WTC11 (cell line): ENCODE results near the gene TLR10. TPM values are rescaled to one million over a fixed set of nuclear protein-coding genes. Genes with fewer than 3 reads are reported as not detected.

Experiments
- ATAC-seq: fragments of 200-7000 bp; cut with Tn5 transposase; 2 replicates; pipeline ENCODE4 v1.10.0; 2021; ENCODE audit warnings: mild to moderate bottlenecking, moderate library complexity
- CTCF ChIA-PET: fragments of 300-600 bp; sonication (Branson Sonifier 250); formaldehyde crosslinking; loops from one replicate; lab custom pipeline; 2021; ENCODE audit warnings: antibody characterized with exemption; lab: Charles Lee
- POLR2A ChIA-PET: fragments of 350-600 bp; sonication (Branson Sonifier 250); formaldehyde crosslinking; loops from one replicate; lab custom pipeline; 2021; ENCODE audit warnings: antibody characterized with exemption; lab: Charles Lee
- DNase-seq: peaks from one replicate; pipeline ENCODE4 v3.0.0; 2021; ENCODE audit warnings: low spot score
- H3K27ac Mint-ChIP-seq: 2 replicates; pipeline ENCODE4 v1.8.0; 2021; ENCODE audit warnings: mixed read lengths
- H3K27me3 Mint-ChIP-seq: 2 replicates; pipeline ENCODE4 v1.8.0; 2021; ENCODE audit warnings: low read depth, mild to moderate bottlenecking, moderate library complexity, mixed read lengths
- H3K36me3 Mint-ChIP-seq: 2 replicates; pipeline ENCODE4 v1.8.0; 2021; ENCODE audit warnings: mixed read lengths
- H3K4me1 Mint-ChIP-seq: 2 replicates; pipeline ENCODE4 v1.8.0; 2022; ENCODE audit warnings: mixed read lengths
- H3K4me3 Mint-ChIP-seq: 2 replicates; pipeline ENCODE4 v1.8.0; 2021; ENCODE audit warnings: mild to moderate bottlenecking, moderate library complexity, mixed read lengths
- H3K9me3 Mint-ChIP-seq: 2 replicates; pipeline ENCODE4 v1.8.0; 2021; ENCODE audit warnings: mixed read lengths
- ATF1 ChIP-seq: sonication (generic); formaldehyde crosslinking; IDR thresholded peaks from 2 replicates; pipeline ENCODE4 v1.8.1; 2023; ENCODE audit warnings: mild to moderate bottlenecking, moderate library complexity, missing genetic modification reagents
- EMX1 ChIP-seq: fragments of 250-450 bp; sonication (Bioruptor Pico); IDR thresholded peaks from 2 replicates; pipeline ENCODE4 v1.8.0; 2021; ENCODE audit warnings: mild to moderate bottlenecking
- NFATC4 ChIP-seq: fragments of 250-450 bp; sonication (Bioruptor Pico); IDR thresholded peaks from 2 replicates; pipeline ENCODE4 v1.9.0; 2021; ENCODE audit warnings: mild to moderate bottlenecking
- PRDM15 ChIP-seq: sonication (generic); formaldehyde crosslinking; IDR thresholded peaks from 2 replicates; pipeline ENCODE4 v1.8.0; 2022; ENCODE audit warnings: missing genetic modification reagents
- PREB ChIP-seq: sonication (generic); formaldehyde crosslinking; IDR thresholded peaks from 2 replicates; pipeline ENCODE4 v1.8.1; 2022; ENCODE audit warnings: mild to moderate bottlenecking, missing genetic modification reagents, moderate library complexity, borderline replicate concordance
- RORB ChIP-seq: fragments of 250-450 bp; sonication (Bioruptor Pico); IDR thresholded peaks from 2 replicates; pipeline ENCODE4 v1.9.0; 2021; ENCODE audit warnings: mild to moderate bottlenecking
- SP1 ChIP-seq: sonication (generic); formaldehyde crosslinking; conservative IDR thresholded peaks from 2 replicates; pipeline ENCODE4 v1.8.1; 2022; ENCODE audit warnings: missing genetic modification reagents
- ZNF423 ChIP-seq: fragments of 250-450 bp; sonication (Bioruptor Pico); IDR thresholded peaks from 2 replicates; pipeline ENCODE4 v2.1.2; 2022; ENCODE audit warnings: mild to moderate bottlenecking, moderate library complexity
- total RNA-seq: library from RNA; stranded (reverse); gene quantifications from 3 replicates; pipeline ENCODE4 v1.2.3, GENCODE V29; 2021
- TF ChIP-seq, protein P1 (sequence below): sonication (generic); formaldehyde crosslinking; conservative IDR thresholded peaks from 2 replicates; pipeline ENCODE4 v1.8.1; 2022; ENCODE audit warnings: mild to moderate bottlenecking, missing genetic modification reagents
- TF ChIP-seq, protein P2 (sequence below): sonication (generic); formaldehyde crosslinking; IDR thresholded peaks from 2 replicates; pipeline ENCODE4 v1.8.1; 2022; ENCODE audit warnings: low read depth, mild to moderate bottlenecking, moderate library complexity, missing genetic modification reagents, borderline replicate concordance
- TF ChIP-seq, protein P3 (sequence below): sonication (generic); formaldehyde crosslinking; IDR thresholded peaks from 2 replicates; pipeline ENCODE4 v1.8.1; 2023; ENCODE audit warnings: mild to moderate bottlenecking, missing genetic modification reagents
- TF ChIP-seq, protein P4 (sequence below): sonication (generic); formaldehyde crosslinking; IDR thresholded peaks from 2 replicates; pipeline ENCODE4 v1.8.0; 2022; ENCODE audit warnings: mild to moderate bottlenecking, missing genetic modification reagents
- TF ChIP-seq, protein P5 (sequence below): fragments of 200-600 bp; IDR thresholded peaks from 2 replicates; pipeline ENCODE4 v1.8.0; 2022; ENCODE audit warnings: antibody characterized with exemption

Gene TLR10
- total RNA-seq, 1 experiment from 2014 or later: not detected

- ChIA-PET POLR2A (no interaction called here), CTCF (interaction anchor here (5.7 kb wide), 1 partner anchor 25 kb away, joined by 65 read pairs; no protein-coding TSS in a partner anchor)
- ATAC-seq (no peak), DNase-seq (no peak)
- Mint-ChIP-seq H3K27ac (no peak overlapping the region), H3K36me3 (no peaks in the 10 kb centered on the region), H3K4me1 (no peaks in the 10 kb centered on the region), H3K9me3 (no peaks in the 10 kb centered on the region), H3K27me3 (peaks cover 2% of the 10 kb centered on the region; the same call in 1 of the 2 replicates), H3K4me3 (no peak overlapping the region)
- TF ChIP-seq, protein P1, sequence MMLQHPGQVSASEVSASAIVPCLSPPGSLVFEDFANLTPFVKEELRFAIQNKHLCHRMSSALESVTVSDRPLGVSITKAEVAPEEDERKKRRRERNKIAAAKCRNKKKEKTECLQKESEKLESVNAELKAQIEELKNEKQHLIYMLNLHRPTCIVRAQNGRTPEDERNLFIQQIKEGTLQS (CRISPR knock-in tag): no peak
- TF ChIP-seq PRDM15 (CRISPR knock-in tag) (no peak), PREB (CRISPR knock-in tag) (no peak), SP1 (CRISPR knock-in tag) (no peak), ZNF423 (no peak), EMX1 (CRISPR knock-in tag) (no peak), ATF1 (no peak)
- TF ChIP-seq, protein P2, sequence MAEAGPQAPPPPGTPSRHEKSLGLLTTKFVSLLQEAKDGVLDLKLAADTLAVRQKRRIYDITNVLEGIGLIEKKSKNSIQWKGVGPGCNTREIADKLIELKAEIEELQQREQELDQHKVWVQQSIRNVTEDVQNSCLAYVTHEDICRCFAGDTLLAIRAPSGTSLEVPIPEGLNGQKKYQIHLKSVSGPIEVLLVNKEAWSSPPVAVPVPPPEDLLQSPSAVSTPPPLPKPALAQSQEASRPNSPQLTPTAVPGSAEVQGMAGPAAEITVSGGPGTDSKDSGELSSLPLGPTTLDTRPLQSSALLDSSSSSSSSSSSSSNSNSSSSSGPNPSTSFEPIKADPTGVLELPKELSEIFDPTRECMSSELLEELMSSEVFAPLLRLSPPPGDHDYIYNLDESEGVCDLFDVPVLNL (CRISPR knock-in tag): no peak
- TF ChIP-seq, protein P3, sequence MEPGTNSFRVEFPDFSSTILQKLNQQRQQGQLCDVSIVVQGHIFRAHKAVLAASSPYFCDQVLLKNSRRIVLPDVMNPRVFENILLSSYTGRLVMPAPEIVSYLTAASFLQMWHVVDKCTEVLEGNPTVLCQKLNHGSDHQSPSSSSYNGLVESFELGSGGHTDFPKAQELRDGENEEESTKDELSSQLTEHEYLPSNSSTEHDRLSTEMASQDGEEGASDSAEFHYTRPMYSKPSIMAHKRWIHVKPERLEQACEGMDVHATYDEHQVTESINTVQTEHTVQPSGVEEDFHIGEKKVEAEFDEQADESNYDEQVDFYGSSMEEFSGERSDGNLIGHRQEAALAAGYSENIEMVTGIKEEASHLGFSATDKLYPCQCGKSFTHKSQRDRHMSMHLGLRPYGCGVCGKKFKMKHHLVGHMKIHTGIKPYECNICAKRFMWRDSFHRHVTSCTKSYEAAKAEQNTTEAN (CRISPR knock-in tag): no peak
- TF ChIP-seq, protein P4, sequence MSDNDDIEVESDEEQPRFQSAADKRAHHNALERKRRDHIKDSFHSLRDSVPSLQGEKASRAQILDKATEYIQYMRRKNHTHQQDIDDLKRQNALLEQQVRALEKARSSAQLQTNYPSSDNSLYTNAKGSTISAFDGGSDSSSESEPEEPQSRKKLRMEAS (CRISPR knock-in tag): no peak
Measured at GRCh38 chr4:38784141-38784540, 1.4 kb upstream of the TLR10 start.

DNA sequence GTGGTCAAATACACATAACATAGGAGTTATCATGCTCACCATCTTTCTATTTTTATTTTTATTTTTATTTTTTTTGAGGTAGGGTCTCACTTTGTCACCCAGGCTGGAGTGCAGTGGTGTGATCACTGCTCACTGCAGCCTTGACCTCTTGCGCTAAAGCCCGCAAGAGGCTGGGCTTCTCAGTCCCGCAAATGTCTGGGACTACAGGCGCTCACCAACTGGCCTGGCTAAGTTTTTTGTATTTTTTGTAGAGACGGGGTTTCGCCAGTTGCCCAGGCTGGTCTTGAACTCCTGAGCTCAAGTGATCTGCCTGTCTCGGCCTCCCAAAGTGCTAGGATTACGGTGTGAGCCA, 295 bp upstream of the TLR10 start:
- Mint-ChIP-seq H3K27ac (no peak overlapping the region), H3K4me1 (no peaks in the 10 kb centered on the region), H3K27me3 (peaks cover 2% of the 10 kb centered on the region; the same call in 1 of the 2 replicates), H3K9me3 (no peaks in the 10 kb centered on the region), H3K36me3 (no peaks in the 10 kb centered on the region), H3K4me3 (no peak overlapping the region)
- no peak for DNase-seq
- CTCF ChIA-PET: interaction anchor here (0.6 to 5.7 kb wide), 18 partner anchors 10 to 714 kb away, joined by 3 to 65 read pairs (median 4); no protein-coding TSS in a partner anchor
- ATAC-seq: peak; percentile 18; the same call in 1 of the 2 replicates
- POLR2A ChIA-PET: interaction anchor here (1.0 kb wide), 1 partner anchor 24 kb away, joined by 3 read pairs; no protein-coding TSS in a partner anchor
- TF ChIP-seq RORB: no peak
- TF ChIP-seq NFATC4 (CRISPR knock-in tag): no peak
- TF ChIP-seq, protein P5, sequence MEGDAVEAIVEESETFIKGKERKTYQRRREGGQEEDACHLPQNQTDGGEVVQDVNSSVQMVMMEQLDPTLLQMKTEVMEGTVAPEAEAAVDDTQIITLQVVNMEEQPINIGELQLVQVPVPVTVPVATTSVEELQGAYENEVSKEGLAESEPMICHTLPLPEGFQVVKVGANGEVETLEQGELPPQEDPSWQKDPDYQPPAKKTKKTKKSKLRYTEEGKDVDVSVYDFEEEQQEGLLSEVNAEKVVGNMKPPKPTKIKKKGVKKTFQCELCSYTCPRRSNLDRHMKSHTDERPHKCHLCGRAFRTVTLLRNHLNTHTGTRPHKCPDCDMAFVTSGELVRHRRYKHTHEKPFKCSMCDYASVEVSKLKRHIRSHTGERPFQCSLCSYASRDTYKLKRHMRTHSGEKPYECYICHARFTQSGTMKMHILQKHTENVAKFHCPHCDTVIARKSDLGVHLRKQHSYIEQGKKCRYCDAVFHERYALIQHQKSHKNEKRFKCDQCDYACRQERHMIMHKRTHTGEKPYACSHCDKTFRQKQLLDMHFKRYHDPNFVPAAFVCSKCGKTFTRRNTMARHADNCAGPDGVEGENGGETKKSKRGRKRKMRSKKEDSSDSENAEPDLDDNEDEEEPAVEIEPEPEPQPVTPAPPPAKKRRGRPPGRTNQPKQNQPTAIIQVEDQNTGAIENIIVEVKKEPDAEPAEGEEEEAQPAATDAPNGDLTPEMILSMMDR: peak; percentile 12; the same call in 1 of the 2 replicates
